Stomach (tissue), 9 donors: ENCODE measurements around the gene TUBGCP2. TPM values are rescaled to one million over a fixed set of nuclear protein-coding genes. Genes with fewer than 3 reads are reported as not detected.
A peak's percentile ranks its signal among the peaks of the same experiment; 100 is the strongest.

Experiments used
- DNase-seq, 2 donors: peaks; one replicate each; pipeline versions ENCODE4 v3.0.0 to v3.0.0-alpha.2; 2013 to 2019
- H3K27ac ChIP-seq, 5 donors: fragments of 200-600 bp in 4 of 5; sonication (generic) in 4 of 5; one replicate each; pipeline ENCODE4 v1.5.1; 2013 to 2019; ENCODE audit warnings: mild to moderate bottlenecking in 1 of 5, moderate library complexity in 1 of 5
- H3K27me3 ChIP-seq, 3 donors: fragments of 200-600 bp; sonication (generic); one replicate each; pipeline ENCODE4 v1.5.1; 2017 to 2019; ENCODE audit warnings: mixed run types in 1 of 3
- H3K36me3 ChIP-seq, 4 donors: fragments of 200-600 bp; sonication (generic); 1 replicate in 3 of 4; 2 replicates in 1 of 4; pipeline ENCODE4 v1.5.1; 2016 to 2019
- H3K4me1 ChIP-seq, 4 donors: fragments of 200-600 bp; sonication (generic); one replicate each; pipeline ENCODE4 v1.5.1; 2016 to 2019
- H3K4me3 ChIP-seq, 4 donors: fragments of 200-600 bp; sonication (generic) in 3 of 4; one replicate each; pipeline ENCODE4 v1.5.1; 2016 to 2019; ENCODE audit warnings: mild to moderate bottlenecking in 1 of 4
- H3K9me3 ChIP-seq, 4 donors: fragments of 200-600 bp; sonication (generic); one replicate each; pipeline ENCODE4 v1.5.1; 2016 to 2019
- CTCF ChIP-seq, 7 experiments: fragments of 450-650 bp in 4 of 7; fragments of 200-600 bp in 3 of 7; sonication (generic) in 3 of 7; IDR thresholded peaks; one replicate each; pipeline ENCODE4 v1.5.1; 2016 to 2019; ENCODE audit warnings: antibody characterized with exemption in 7 of 7, control low read depth in 2 of 7, mild to moderate bottlenecking in 1 of 7
- EP300 ChIP-seq: sonication (generic); formaldehyde crosslinking; IDR thresholded peaks from one replicate; pipeline ENCODE4 v1.6.1; 2017; ENCODE audit warnings: antibody characterized with exemption
- POLR2A ChIP-seq, 4 donors: fragments of 450-650 bp; IDR thresholded peaks; one replicate each; pipeline ENCODE4 v1.6.1; 2016; ENCODE audit warnings: antibody characterized with exemption in 4 of 4, control low read depth in 2 of 4, mild to moderate bottlenecking in 1 of 4, moderate library complexity in 1 of 4
- POLR2AphosphoS5 ChIP-seq, 3 donors: sonication (generic); formaldehyde crosslinking; IDR thresholded peaks; one replicate each; pipeline ENCODE4 v1.6.1; 2016; ENCODE audit warnings: antibody characterized with exemption in 3 of 3
- WGBS, 5 donors: extraction: QIAGEN DNeasy Blood & Tissue Kit in 3 of 5; methylation state at CpG; one replicate each; pipeline versions ENCODE4 v1.1.5 to v1.1.7; 2013 to 2018; 5-methylcytosine and 5-hydroxymethylcytosine counted together
- intact Hi-C: fragments of 100-400 bp; cut with DNase I; formaldehyde crosslinking; loops from one replicate; pipeline ENCODE4 v1.15.1; 2023; ENCODE audit warnings: low total_unique reads
- polyA plus RNA-seq, 3 donors: library from polyadenylated mRNA; stranded (reverse); fragments of 200-250 nt; gene quantifications; one replicate each; pipeline ENCODE4 v1.2.3, GENCODE V29; 2013
- total RNA-seq, 5 donors: library from RNA; depleted of rRNA; stranded (reverse); fragments of >200 nt; gene quantifications; one replicate each; pipeline versions ENCODE4 v1.1.0 to v1.2.3, GENCODE V29; 2014 to 2016
- donor health status: healthy with polysubstance abuse.
- donor health status: Bipolar disorder and iron deficiency.
- donor health status: healthy.

Gene TUBGCP2
- total and polyA plus RNA-seq, 8 donors: 18.3 to 117 (median 47.6) TPM

GRCh38 chr10:133334503-133335245 lies 26.0 kb upstream of the TUBGCP2 start:
- peaks cover 21 to 87% (median 57%) of the 10 kb centered on the region in 3 donors for H3K27me3 ChIP-seq
- H3K9me3 ChIP-seq: no peaks in the 10 kb centered on the region
- no peaks in the 10 kb centered on the region for H3K36me3 ChIP-seq
- DNase-seq: peak in 1 of 2 donors; percentile 79
- peak overlapping the region; percentile 39 to 50 (median 42) for H3K4me3 ChIP-seq
- whole genome bisulfite sequencing, 5 donors: 20 to 32% (median 22%) methylated on average over 25 to 51 of the region's 51 CpGs
- peaks cover 27 to 30% (median 29%) of the 10 kb centered on the region in 4 donors for H3K4me1 ChIP-seq
- peak overlapping the region in 4 of 5 donors; percentile 14 to 62 (median 34) for H3K27ac ChIP-seq
- TF ChIP-seq CTCF (IDR thresholded peaks at IDR 0.05) (no peak), POLR2AphosphoS5 (IDR thresholded peaks at IDR 0.05) (no peak), EP300 (no peak), POLR2A (IDR thresholded peaks at IDR 0.05) (no peak)
- intact Hi-C loops: no loop called here

GRCh38 chr10:133332936-133333699 lies 24.4 kb upstream of the TUBGCP2 start:
- H3K9me3 ChIP-seq: no peaks in the 10 kb centered on the region
- no peaks in the 10 kb centered on the region for H3K36me3 ChIP-seq
- H3K4me3 ChIP-seq: no peak overlapping the region
- intact Hi-C loops: no loop called here
- WGBS, 5 donors: 79 to 84% (median 81%) methylated on average over 30 of the region's 30 CpGs
- TF ChIP-seq CTCF (IDR thresholded peaks at IDR 0.05): no peak
- TF ChIP-seq POLR2AphosphoS5 (IDR thresholded peaks at IDR 0.05): no peak
- TF ChIP-seq EP300: no peak
- no peak for TF ChIP-seq POLR2A (IDR thresholded peaks at IDR 0.05)
- H3K27me3 ChIP-seq: peaks cover 21 to 87% (median 66%) of the 10 kb centered on the region in 3 donors
- H3K4me1 ChIP-seq: peaks cover 30 to 34% (median 32%) of the 10 kb centered on the region in 4 donors
- no peak overlapping the region for H3K27ac ChIP-seq
- no peak for DNase-seq

GRCh38 chr10:133329491-133330202 lies 21.0 kb upstream of the TUBGCP2 start:
- TF ChIP-seq CTCF (IDR thresholded peaks at IDR 0.05): peak in 5 of 7 experiments; percentile 67 to 96 (median 83)
- peak in 2 of 3 donors; percentile 30 to 63 for TF ChIP-seq POLR2AphosphoS5 (IDR thresholded peaks at IDR 0.05)
- no peak for TF ChIP-seq EP300
- H3K27me3 ChIP-seq: peaks cover 12 to 87% (median 66%) of the 10 kb centered on the region in 3 donors
- H3K36me3 ChIP-seq: no peaks in the 10 kb centered on the region
- peaks cover 26 to 28% (median 27%) of the 10 kb centered on the region in 4 donors for H3K4me1 ChIP-seq
- peak; percentile 91 to 95 for DNase-seq
- WGBS, 5 donors: 7 to 10% (median 8%) methylated on average over 30 to 37 of the region's 37 CpGs
- H3K27ac ChIP-seq: no peak overlapping the region
- intact Hi-C loops: no loop called here
- peak overlapping the region; percentile 21 to 50 (median 29) for H3K4me3 ChIP-seq
- H3K9me3 ChIP-seq: no peaks in the 10 kb centered on the region
